ENCODE measurements around the gene TGM6.
A peak's percentile ranks its signal among the peaks of the same experiment; 100 is the strongest.

Gene TGM6

GRCh38 chr20:2380601-2381000 lies at the start of gene TGM6:
Gene TGM6, plus strand, starts transcription at chr20:2380901. Its CDS starts 68 bp downstream, at chr20:2380969.
- Histone ChIP-seq H3K4me3 (no peak within 1 kb of the TSS), H3K27ac (no peak within 1 kb of the TSS)
- no peak for TF ChIP-seq Cebpa-rat (IDR thresholded peaks at IDR 0.05)

GRCh38 chr20:2331106-2331505 lies 49.6 kb upstream of the TGM6 start:
- Histone ChIP-seq H3K27ac (no peak overlapping the region), H3K4me1 (peaks cover 0 to 5% (median 2%) of the 10 kb centered on the region in 10 experiments; a peak in 8 of 20 replicates), H3K9ac (no peak overlapping the region), H3K4me2 (no peak overlapping the region), H4K20me1 (no peaks in the 10 kb centered on the region), H3K36me3 (no peaks in the 10 kb centered on the region), H3K4me3 (no peak overlapping the region), H3K27me3 (no peaks in the 10 kb centered on the region), H3K9me3 (replicated peaks in 1 of 11) (no peaks in the 10 kb centered on the region)
- no peak for TF ChIP-seq Cebpa-rat (IDR thresholded peaks at IDR 0.05)

More at GRCh38 chr20:2380601-2381000, at the start of gene TGM6:
- no peak within 1 kb of the TSS; a peak in 1 of 22 replicates for H3K9ac ChIP-seq
- H3K27me3 ChIP-seq: peaks cover 0 to 99% (median 0%) of the 10 kb centered on the region in 11 experiments; a peak in 12 of 22 replicates
- peaks cover 0 to 51% (median 0%) of the 10 kb centered on the region in 11 experiments; a peak in 8 of 22 replicates for H4K20me1 ChIP-seq
- H3K36me3 ChIP-seq: no peaks in the 10 kb centered on the region
- H3K4me1 ChIP-seq: peaks cover 12 to 25% (median 20%) of the 10 kb centered on the region in 10 experiments; a peak in 19 of 20 replicates
- H3K9me3 ChIP-seq (replicated peaks in 1 of 11): no peaks in the 10 kb centered on the region
- H3K4me2 ChIP-seq: peak within 1 kb of the TSS; percentile 37 to 81 (median 62)

- TF ChIP-seq Cebpa-rat (IDR thresholded peaks at IDR 0.05): no peak
- H3K27me3 ChIP-seq: no peaks in the 10 kb centered on the region
- H3K4me1 ChIP-seq: no peaks in the 10 kb centered on the region
- H3K9ac ChIP-seq: no peak overlapping the region
- no peak overlapping the region for H3K4me3 ChIP-seq
- no peaks in the 10 kb centered on the region for H4K20me1 ChIP-seq
- no peak overlapping the region for H3K4me2 ChIP-seq
- no peaks in the 10 kb centered on the region for H3K36me3 ChIP-seq
- H3K9me3 ChIP-seq (replicated peaks in 1 of 11): no peaks in the 10 kb centered on the region
- H3K27ac ChIP-seq: no peak overlapping the region
Measured at GRCh38 chr20:2331901-2332565, 48.7 kb upstream of the TGM6 start.

DNA sequence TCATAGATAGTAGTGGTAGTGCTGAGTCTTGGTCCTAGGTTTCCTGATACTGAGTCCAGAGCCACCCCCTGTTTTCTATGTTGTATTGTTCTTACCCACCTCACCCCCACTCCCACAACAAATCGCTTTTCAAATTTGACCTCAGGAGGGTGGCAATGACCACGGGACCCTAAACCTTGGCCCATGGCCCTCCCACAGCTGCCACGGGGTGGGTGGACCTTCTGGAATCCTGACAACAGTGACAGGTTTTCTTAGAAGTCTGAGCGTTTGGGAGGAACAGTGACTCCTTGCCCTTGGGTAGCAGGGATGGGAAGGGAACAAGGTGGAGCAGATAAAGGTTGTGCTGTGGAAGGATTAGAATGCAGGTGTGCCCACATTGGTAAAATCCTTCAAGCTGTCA lies 48.0 kb upstream of the TGM6 start:
- H3K9ac ChIP-seq: no peak overlapping the region
- no peaks in the 10 kb centered on the region for H3K4me1 ChIP-seq
- H3K27ac ChIP-seq: no peak overlapping the region
- H3K9me3 ChIP-seq (replicated peaks in 1 of 11): no peaks in the 10 kb centered on the region
- H3K4me3 ChIP-seq: no peak overlapping the region
- no peak for TF ChIP-seq Cebpa-rat (IDR thresholded peaks at IDR 0.05)
- H3K36me3 ChIP-seq: no peaks in the 10 kb centered on the region
- no peak overlapping the region for H3K4me2 ChIP-seq
- H3K27me3 ChIP-seq: no peaks in the 10 kb centered on the region
- H4K20me1 ChIP-seq: no peaks in the 10 kb centered on the region

DNA sequence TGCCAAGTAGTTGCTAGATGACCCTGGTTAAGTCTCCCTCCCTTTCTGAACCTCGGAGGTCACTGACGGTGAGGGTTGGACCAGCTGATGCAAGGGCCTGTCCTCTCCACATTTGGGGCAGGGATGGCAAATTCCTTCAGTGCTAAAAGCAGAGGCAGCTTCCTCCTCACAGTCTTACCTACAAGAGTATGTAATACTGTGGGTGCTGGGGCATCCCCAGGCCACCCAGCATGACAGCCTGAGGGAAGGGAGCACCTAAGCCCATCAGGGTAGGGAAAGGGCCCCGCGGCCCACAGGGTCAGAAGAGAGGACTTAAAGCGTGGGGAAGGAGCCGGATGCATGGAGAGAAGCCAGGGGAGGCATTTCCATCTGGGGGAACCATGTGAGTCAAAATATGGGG lies 46.9 kb upstream of the TGM6 start:
- Histone ChIP-seq H3K27me3 (no peaks in the 10 kb centered on the region), H3K27ac (no peak overlapping the region), H3K9me3 (replicated peaks in 1 of 11) (no peaks in the 10 kb centered on the region), H3K9ac (no peak overlapping the region), H3K4me2 (no peak overlapping the region), H3K36me3 (no peaks in the 10 kb centered on the region), H3K4me1 (peaks cover 0 to 10% (median under 1%) of the 10 kb centered on the region in 10 experiments; a peak in 9 of 20 replicates), H3K4me3 (no peak overlapping the region), H4K20me1 (no peaks in the 10 kb centered on the region)
- TF ChIP-seq Cebpa-rat (IDR thresholded peaks at IDR 0.05): no peak

DNA sequence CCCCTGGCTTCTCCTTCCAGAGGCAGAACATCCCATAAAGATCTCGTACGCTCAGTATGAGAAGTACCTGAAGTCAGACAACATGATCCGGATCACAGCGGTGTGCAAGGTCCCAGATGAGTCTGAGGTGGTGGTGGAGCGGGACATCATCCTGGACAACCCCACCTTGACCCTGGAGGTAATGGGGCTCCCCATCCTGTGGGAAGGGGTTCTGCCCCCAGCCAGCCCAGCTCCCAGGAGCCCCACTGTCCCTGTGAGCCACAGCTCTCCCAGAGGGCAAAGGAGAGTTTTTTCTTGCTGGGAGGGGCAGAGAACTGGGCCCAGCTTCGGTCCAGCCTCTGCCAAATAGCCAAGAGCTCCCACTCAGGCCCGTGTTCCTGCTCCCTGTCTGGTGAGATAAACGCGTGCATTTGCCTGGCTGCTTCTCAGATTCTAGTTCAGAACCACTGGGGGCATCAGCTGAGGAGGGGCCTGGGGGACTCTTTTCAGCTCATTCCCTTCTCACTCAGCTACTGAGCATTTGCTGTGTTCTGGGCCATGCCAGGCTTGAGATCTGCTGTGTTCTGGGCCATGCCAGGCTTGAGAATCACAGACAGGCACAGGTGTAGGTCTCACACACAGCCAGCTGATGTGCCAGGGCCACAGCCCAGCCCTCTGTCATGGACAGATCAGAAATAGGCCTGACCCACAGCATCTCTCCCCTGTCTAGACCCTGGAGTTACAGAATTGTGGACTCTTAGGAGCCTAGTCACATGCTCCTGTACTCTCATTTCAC lies 45.4 kb upstream of the TGM6 start:
- Histone ChIP-seq H3K36me3 (no peaks in the 10 kb centered on the region), H3K27me3 (no peaks in the 10 kb centered on the region), H3K4me1 (peaks cover 1 to 23% (median 6%) of the 10 kb centered on the region in 10 experiments; a peak in 18 of 20 replicates), H3K9me3 (replicated peaks in 1 of 11) (no peaks in the 10 kb centered on the region), H3K9ac (no peak overlapping the region), H3K4me2 (no peak overlapping the region), H3K27ac (no peak overlapping the region), H4K20me1 (no peaks in the 10 kb centered on the region), H3K4me3 (no peak overlapping the region)
- TF ChIP-seq Cebpa-rat (IDR thresholded peaks at IDR 0.05): no peak

- no peak overlapping the region for H3K4me3 ChIP-seq
- H3K9me3 ChIP-seq (replicated peaks in 1 of 11): no peaks in the 10 kb centered on the region
- H3K27ac ChIP-seq: no peak overlapping the region
- H4K20me1 ChIP-seq: no peaks in the 10 kb centered on the region
- no peaks in the 10 kb centered on the region for H3K36me3 ChIP-seq
- H3K9ac ChIP-seq: no peak overlapping the region
- peaks cover 13 to 35% (median 18%) of the 10 kb centered on the region in 10 experiments for H3K4me1 ChIP-seq
- no peak for TF ChIP-seq Cebpa-rat (IDR thresholded peaks at IDR 0.05)
- H3K4me2 ChIP-seq: no peak overlapping the region
- H3K27me3 ChIP-seq: no peaks in the 10 kb centered on the region
Measured at GRCh38 chr20:2336471-2336870, 44.2 kb upstream of the TGM6 start.

- no peak overlapping the region for H3K4me2 ChIP-seq
- H3K4me3 ChIP-seq: no peak overlapping the region
- no peak for TF ChIP-seq Cebpa-rat (IDR thresholded peaks at IDR 0.05)
- no peak overlapping the region for H3K9ac ChIP-seq
- H3K27ac ChIP-seq: no peak overlapping the region
- H4K20me1 ChIP-seq: no peaks in the 10 kb centered on the region
- no peaks in the 10 kb centered on the region for H3K27me3 ChIP-seq
- no peaks in the 10 kb centered on the region for H3K9me3 ChIP-seq (replicated peaks in 1 of 11)
- peaks cover 20 to 42% (median 25%) of the 10 kb centered on the region in 10 experiments for H3K4me1 ChIP-seq
- no peaks in the 10 kb centered on the region for H3K36me3 ChIP-seq
Measured at GRCh38 chr20:2337142-2337541, 43.6 kb upstream of the TGM6 start.

- H3K4me1 ChIP-seq: peaks cover 24 to 47% (median 30%) of the 10 kb centered on the region in 10 experiments
- TF ChIP-seq Cebpa-rat (IDR thresholded peaks at IDR 0.05): no peak
- peak overlapping the region in 3 of 11 experiments; percentile 11 to 56 (median 55); a peak in 5 of 22 replicates for H3K27ac ChIP-seq
- no peaks in the 10 kb centered on the region for H4K20me1 ChIP-seq
- H3K9ac ChIP-seq: peak overlapping the region in 1 of 11 experiments; percentile 28; a peak in 2 of 22 replicates
- no peak overlapping the region for H3K4me3 ChIP-seq
- H3K9me3 ChIP-seq (replicated peaks in 1 of 11): no peaks in the 10 kb centered on the region
- H3K27me3 ChIP-seq: no peaks in the 10 kb centered on the region
- no peaks in the 10 kb centered on the region for H3K36me3 ChIP-seq
- peak overlapping the region in 5 of 11 experiments; percentile 19 to 84 (median 47); a peak in 8 of 22 replicates for H3K4me2 ChIP-seq
Measured at GRCh38 chr20:2338411-2339066, 42.2 kb upstream of the TGM6 start.
